SH-SY5Y (cell line): ENCODE data around the gene SLC9A4.

Source experiments
- GATA2 ChIP-seq: IDR thresholded peaks from 2 replicates; pipeline ENCODE4 v1.6.1; 2011; ENCODE audit warnings: mild to moderate bottlenecking, low read depth, low read length
- GATA3 ChIP-seq: IDR thresholded peaks from 2 replicates; pipeline ENCODE4 v1.6.1; 2011; ENCODE audit warnings: low read depth, mild to moderate bottlenecking, low read length, moderate library complexity

DNA sequence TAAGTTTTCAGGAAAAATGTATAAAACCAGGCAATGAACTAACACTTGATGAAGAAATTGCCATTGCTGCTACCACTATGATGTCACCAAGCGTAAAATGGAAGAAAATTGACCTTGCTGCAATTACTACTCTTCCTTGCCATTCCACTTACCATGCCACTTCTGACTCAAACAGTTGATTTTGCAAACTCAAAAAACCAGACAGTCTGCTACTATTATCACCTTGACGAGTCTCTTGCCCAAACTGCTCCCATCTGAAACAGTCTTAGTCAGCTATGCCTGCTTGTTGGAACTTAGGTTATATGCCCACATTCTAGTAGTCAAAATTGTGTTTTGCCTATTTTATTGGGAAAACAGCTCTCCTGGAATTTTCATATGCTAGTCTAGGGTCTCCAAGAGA is 74.4 kb downstream of the SLC9A4 start:
- TF ChIP-seq GATA2 = no peak
- no peak for TF ChIP-seq GATA3
